ENCODE measurements around the gene PPP6R2. TPM values are rescaled to one million over a fixed set of nuclear protein-coding genes. Genes with fewer than 3 reads are reported as not detected.
A peak's percentile ranks its signal among the peaks of the same experiment; 100 is the strongest.

Gene PPP6R2
- total RNA-seq, 6 experiments from 2014 or later = 38.3 to 80.3 (median 54.4) TPM

DNA sequence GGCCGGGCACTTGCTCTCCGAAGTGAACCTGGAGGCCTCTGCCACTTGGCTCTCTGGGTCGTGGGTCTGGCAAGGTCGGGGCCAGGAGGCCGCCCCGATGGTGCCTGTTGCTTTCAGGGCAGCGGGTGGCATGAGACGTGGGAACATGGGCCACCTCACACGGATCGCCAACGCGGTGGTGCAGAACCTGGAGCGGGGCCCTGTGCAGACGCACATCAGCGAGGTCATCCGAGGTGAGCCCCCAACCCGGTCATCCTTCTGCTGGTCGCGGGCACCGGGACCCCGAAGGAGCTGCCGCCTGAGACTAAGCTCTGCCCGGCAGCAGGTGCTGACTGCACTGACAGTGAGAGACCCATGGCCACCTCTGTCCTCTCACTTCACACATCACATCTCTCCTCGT is 91.7 kb downstream of the PPP6R2 start:
- no peaks in the 10 kb centered on the region for H3K9me3 ChIP-seq
- no peaks in the 10 kb centered on the region for H3K27me3 ChIP-seq
- intact Hi-C loops (cut with DNase I) = no loop called here
- no peaks in the 10 kb centered on the region for H3K4me1 ChIP-seq
- peaks cover 21 to 82% (median 53%) of the 10 kb centered on the region in 4 donors for H3K36me3 ChIP-seq
- H3K27ac ChIP-seq = no peak overlapping the region
- DNase-seq (peak in 2 of 3 donors; percentile 21 to 57), ATAC-seq (no peak)
- no peak for TF ChIP-seq POLR2A (IDR thresholded peaks at IDR 0.05)
- TF ChIP-seq, protein P1, sequence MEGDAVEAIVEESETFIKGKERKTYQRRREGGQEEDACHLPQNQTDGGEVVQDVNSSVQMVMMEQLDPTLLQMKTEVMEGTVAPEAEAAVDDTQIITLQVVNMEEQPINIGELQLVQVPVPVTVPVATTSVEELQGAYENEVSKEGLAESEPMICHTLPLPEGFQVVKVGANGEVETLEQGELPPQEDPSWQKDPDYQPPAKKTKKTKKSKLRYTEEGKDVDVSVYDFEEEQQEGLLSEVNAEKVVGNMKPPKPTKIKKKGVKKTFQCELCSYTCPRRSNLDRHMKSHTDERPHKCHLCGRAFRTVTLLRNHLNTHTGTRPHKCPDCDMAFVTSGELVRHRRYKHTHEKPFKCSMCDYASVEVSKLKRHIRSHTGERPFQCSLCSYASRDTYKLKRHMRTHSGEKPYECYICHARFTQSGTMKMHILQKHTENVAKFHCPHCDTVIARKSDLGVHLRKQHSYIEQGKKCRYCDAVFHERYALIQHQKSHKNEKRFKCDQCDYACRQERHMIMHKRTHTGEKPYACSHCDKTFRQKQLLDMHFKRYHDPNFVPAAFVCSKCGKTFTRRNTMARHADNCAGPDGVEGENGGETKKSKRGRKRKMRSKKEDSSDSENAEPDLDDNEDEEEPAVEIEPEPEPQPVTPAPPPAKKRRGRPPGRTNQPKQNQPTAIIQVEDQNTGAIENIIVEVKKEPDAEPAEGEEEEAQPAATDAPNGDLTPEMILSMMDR (IDR thresholded peaks at IDR 0.05) = no peak
- H3K4me3 ChIP-seq = no peak overlapping the region
- no CpG with 5 or more reads among the region's 24 CpGs for WGBS (ENCODE audit: insufficient coverage, low coverage, low lambda C conversion rate, missing lambda C conversion rate)

DNA sequence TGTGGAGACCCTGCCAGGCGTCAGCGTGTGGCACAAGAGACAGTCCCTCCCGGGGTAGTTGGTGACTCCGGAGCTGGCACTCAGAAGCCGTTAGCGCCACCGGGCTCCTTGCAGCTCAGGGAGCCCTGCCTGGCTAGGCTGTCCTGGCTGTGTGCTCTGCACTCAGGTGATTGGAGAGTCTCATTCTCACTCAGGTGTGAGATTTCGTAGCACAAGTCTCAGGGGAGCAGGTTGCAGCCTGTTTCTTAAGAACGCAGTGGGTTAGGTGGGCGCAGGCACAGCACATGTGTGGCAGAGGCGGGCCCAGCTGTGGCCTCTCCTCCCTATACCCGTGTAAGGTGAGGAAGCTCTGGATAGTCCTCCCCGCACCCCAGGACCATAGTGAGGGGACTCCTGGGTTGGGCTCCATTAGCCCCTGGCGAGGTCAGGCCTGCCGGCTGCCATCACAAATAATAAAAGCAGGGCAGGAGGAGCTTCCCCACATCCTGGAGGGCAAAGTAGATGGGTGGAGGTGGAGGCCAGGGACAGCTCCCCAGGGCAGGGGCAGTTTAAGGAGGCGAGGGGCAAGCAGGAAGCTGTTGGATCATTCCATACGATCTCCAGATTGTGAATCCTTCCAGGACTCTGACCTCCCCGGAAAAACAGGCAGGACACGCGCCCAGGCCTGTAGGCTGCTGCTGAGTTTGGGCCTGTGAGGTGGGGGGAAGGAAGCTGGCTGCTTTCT is 92.3 kb downstream of the PPP6R2 start:
- DNase-seq (peak in 2 of 3 donors; percentile 16 to 45), ATAC-seq (no peak)
- H3K27me3 ChIP-seq = no peaks in the 10 kb centered on the region
- intact Hi-C loops (cut with DNase I) = no loop called here
- no peak overlapping the region for H3K4me3 ChIP-seq
- no peak for TF ChIP-seq POLR2A (IDR thresholded peaks at IDR 0.05)
- TF ChIP-seq, protein P1 (IDR thresholded peaks at IDR 0.05) = no peak
- peaks cover 18 to 82% (median 52%) of the 10 kb centered on the region in 4 donors for H3K36me3 ChIP-seq
- H3K4me1 ChIP-seq = no peaks in the 10 kb centered on the region
- no peak overlapping the region for H3K27ac ChIP-seq
- no peaks in the 10 kb centered on the region for H3K9me3 ChIP-seq
- 79% methylated on average over 6 of the region's 20 CpGs for WGBS (ENCODE audit: insufficient coverage, low coverage, low lambda C conversion rate, missing lambda C conversion rate)

DNA sequence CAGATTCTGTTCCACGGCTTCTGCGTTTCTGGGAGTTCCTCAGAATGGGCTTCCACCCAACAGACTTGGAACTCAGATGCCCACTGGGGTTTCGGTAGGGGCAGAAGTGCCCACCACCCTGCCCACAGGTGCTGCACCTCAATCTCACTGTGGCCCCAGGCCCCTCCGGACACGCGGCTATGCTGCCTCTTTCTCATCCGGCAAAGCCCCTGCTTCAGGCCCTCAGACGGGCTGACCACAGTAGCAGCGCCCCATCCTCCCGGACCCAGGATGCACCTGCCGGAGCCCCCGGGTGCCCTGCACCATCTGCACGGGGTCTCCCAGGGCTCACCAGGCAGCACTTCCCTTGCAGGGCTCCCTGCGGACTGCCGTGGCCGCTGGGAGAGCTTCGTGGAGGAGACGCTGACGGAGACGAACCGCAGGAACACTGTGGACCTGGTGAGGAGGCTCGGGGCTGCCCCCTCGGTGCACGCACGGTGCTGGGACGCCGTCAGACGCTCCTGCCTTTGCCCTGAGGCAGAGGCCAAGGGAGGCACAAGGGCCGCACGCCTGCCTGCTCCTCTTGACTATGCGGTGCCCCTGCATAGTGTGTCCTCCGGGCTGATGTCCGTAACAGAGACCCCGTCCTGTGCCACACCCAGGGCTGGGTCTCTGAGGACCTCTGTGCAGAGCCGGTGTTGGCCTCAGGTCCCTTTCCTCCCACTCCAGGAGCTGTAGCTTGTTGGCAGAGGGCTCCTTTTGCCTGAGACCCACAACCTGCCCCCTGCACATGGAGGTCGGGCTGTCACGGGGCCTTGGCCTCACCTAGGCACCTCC is 93.1 kb downstream of the PPP6R2 start:
- WGBS (ENCODE audit: insufficient coverage, low coverage, low lambda C conversion rate, missing lambda C conversion rate) = 17% methylated on average over 1 of the region's 37 CpGs
- Histone ChIP-seq H3K36me3 (peaks cover 18 to 82% (median 51%) of the 10 kb centered on the region in 4 donors), H3K27ac (no peak overlapping the region), H3K4me1 (no peaks in the 10 kb centered on the region), H3K9me3 (no peaks in the 10 kb centered on the region), H3K27me3 (no peaks in the 10 kb centered on the region), H3K4me3 (no peak overlapping the region)
- peak in 1 of 4 donors; percentile 1 for ATAC-seq
- TF ChIP-seq, protein P1 (IDR thresholded peaks at IDR 0.05) = no peak
- TF ChIP-seq POLR2A (IDR thresholded peaks at IDR 0.05) = no peak
- peak; percentile 16 to 55 (median 47) for DNase-seq
- intact Hi-C loops (cut with DNase I) = no loop called here

DNA sequence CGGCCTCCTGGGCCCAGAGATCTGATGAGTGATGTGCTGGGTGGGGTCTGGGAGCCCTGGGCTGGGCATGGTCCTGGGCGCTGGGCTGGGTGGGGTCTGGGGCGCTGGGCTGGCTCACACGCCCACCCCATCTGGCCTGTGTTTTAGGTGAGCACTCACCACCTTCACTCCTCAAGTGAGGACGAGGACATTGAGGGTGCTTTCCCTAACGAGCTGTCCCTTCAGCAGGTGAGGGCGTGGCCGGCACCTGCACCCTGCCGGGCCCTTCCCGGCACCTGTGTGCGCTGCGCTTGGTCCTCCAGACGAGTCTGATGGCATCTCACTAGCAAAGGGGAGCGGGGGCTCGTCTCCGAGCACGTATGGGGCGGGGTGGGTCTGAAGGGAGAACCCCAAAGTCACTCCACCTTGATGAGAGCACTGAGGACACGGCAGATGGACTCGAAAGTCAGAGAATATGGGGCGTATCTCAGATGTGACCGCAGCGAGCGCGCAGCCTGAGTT is 93.8 kb downstream of the PPP6R2 start:
- Histone ChIP-seq H3K4me3 (no peak overlapping the region), H3K27me3 (no peaks in the 10 kb centered on the region), H3K4me1 (no peaks in the 10 kb centered on the region), H3K36me3 (peaks cover 13 to 76% (median 45%) of the 10 kb centered on the region in 4 donors), H3K27ac (no peak overlapping the region), H3K9me3 (no peaks in the 10 kb centered on the region)
- DNase-seq = peak in 2 of 3 donors; percentile 14 to 41
- TF ChIP-seq POLR2A (IDR thresholded peaks at IDR 0.05) = no peak
- TF ChIP-seq, protein P1 (IDR thresholded peaks at IDR 0.05) = no peak
- peak in 3 of 4 donors; percentile 1 to 17 (median 2) for ATAC-seq
- 90% methylated on average over 11 of the region's 25 CpGs for WGBS (ENCODE audit: insufficient coverage, low coverage, low lambda C conversion rate, missing lambda C conversion rate)
- intact Hi-C loops (cut with DNase I) = no loop called here
